BE2C (cell line): ENCODE results near the gene MGLL.

Experiments used
- DNase-seq: peaks from one replicate; pipeline ENCODE4 v3.0.0-alpha.2; 2020
- H3K27me3 ChIP-seq: fragments of 250-450 bp; sonication (Bioruptor Pico); 2 replicates; pipeline ENCODE4 v1.5.1; 2020; ENCODE audit warnings: mild to moderate bottlenecking
- H3K36me3 ChIP-seq: fragments of 250-450 bp; sonication (Bioruptor Pico); 2 replicates; pipeline ENCODE4 v1.5.1; 2020; ENCODE audit warnings: mild to moderate bottlenecking
- H3K4me1 ChIP-seq: fragments of 250-450 bp; sonication (Bioruptor Pico); 2 replicates; pipeline ENCODE4 v1.5.1; 2020
- H3K4me3 ChIP-seq: 2 replicates; pipeline ENCODE4 v1.5.1; 2011; ENCODE audit warnings: low read depth, low read length
- H3K9me3 ChIP-seq: fragments of 250-450 bp; sonication (Bioruptor Pico); 2 replicates; pipeline ENCODE4 v1.5.1; 2020
- TF ChIP-seq, protein P1 (sequence below): IDR thresholded peaks from 2 replicates; pipeline ENCODE4 v1.5.1; 2012; ENCODE audit warnings: mild to moderate bottlenecking, low read depth, low read length

Gene MGLL

DNA sequence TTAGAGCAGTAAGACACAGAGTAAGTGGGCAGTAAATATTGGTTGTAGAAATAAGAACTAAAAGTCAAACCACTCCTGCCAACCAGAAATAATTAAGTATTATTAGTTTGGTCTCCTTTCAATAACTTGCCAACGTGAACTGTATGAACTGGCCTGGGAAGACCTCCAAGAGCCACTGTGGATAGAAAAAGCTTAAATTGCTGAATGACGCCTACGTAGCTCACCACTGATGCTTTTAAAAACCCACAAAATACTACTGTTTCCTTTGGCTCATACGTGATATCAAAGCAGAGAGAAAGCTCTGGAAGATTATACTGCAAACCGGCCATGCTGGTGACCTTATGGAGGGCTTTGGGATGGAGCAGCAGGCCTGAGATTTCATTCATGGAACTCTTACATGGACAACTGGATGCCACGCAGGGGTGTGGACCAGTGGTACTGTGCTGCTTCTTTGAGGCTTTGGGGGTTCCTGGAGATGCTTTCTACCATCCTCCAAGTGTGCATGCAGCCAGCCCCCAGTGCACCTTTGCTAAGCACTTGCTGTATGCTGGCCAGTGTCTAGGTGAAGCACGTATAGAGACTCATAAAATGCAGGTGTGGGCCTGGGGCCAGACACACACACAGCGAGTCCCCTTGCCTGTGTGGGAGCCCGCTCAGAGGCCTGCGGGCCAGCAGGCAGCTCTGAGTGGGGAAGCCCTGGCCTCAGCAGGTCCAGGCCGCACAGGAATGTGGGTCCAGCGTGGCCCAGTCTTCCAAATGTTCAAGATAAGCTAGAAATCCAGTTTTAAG lies 82.8 kb downstream of the MGLL start:
- no peaks in the 10 kb centered on the region for H3K4me1 ChIP-seq
- no peaks in the 10 kb centered on the region for H3K36me3 ChIP-seq
- no peak for DNase-seq
- no peaks in the 10 kb centered on the region for H3K27me3 ChIP-seq
- H3K9me3 ChIP-seq, result no peaks in the 10 kb centered on the region
- no peak overlapping the region for H3K4me3 ChIP-seq
- TF ChIP-seq, protein P1, sequence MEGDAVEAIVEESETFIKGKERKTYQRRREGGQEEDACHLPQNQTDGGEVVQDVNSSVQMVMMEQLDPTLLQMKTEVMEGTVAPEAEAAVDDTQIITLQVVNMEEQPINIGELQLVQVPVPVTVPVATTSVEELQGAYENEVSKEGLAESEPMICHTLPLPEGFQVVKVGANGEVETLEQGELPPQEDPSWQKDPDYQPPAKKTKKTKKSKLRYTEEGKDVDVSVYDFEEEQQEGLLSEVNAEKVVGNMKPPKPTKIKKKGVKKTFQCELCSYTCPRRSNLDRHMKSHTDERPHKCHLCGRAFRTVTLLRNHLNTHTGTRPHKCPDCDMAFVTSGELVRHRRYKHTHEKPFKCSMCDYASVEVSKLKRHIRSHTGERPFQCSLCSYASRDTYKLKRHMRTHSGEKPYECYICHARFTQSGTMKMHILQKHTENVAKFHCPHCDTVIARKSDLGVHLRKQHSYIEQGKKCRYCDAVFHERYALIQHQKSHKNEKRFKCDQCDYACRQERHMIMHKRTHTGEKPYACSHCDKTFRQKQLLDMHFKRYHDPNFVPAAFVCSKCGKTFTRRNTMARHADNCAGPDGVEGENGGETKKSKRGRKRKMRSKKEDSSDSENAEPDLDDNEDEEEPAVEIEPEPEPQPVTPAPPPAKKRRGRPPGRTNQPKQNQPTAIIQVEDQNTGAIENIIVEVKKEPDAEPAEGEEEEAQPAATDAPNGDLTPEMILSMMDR, result no peak

DNA sequence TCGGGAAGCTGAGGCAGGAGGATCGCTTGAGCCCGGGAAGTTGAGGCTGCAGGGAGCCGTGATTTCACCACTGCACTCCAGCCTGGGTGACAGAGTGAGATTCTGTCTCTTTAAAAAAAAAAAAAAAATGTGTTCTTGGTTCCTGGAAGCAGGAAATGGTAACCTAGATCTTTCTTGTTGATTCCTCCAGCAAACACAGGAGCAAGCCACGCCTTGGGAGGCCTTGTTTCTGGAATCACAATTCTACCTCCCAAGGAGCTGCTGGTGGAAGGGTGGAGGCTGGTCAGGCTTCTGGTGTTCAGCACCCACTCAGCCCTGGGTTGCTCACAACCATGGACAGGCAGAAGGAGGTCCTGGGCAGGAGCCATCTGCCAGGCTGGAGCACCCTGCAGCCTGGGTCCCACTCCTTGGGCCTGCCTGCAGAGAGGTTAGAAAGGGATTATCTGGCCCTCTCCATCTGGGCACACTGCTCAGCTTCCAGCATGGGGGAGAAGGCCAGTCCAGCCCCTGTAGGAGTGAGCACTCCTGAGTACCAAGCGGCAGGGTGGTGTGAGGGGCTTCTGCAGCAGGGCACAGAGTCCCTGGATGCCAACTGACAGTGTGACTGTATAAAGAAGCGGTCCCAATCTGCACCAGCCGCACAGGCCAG lies 84.0 kb downstream of the MGLL start:
- H3K4me3 ChIP-seq, result no peak overlapping the region
- H3K36me3 ChIP-seq, result no peaks in the 10 kb centered on the region
- TF ChIP-seq, protein P1, result no peak
- no peaks in the 10 kb centered on the region for H3K9me3 ChIP-seq
- no peaks in the 10 kb centered on the region for H3K27me3 ChIP-seq
- no peak for DNase-seq
- H3K4me1 ChIP-seq, result no peaks in the 10 kb centered on the region

DNA sequence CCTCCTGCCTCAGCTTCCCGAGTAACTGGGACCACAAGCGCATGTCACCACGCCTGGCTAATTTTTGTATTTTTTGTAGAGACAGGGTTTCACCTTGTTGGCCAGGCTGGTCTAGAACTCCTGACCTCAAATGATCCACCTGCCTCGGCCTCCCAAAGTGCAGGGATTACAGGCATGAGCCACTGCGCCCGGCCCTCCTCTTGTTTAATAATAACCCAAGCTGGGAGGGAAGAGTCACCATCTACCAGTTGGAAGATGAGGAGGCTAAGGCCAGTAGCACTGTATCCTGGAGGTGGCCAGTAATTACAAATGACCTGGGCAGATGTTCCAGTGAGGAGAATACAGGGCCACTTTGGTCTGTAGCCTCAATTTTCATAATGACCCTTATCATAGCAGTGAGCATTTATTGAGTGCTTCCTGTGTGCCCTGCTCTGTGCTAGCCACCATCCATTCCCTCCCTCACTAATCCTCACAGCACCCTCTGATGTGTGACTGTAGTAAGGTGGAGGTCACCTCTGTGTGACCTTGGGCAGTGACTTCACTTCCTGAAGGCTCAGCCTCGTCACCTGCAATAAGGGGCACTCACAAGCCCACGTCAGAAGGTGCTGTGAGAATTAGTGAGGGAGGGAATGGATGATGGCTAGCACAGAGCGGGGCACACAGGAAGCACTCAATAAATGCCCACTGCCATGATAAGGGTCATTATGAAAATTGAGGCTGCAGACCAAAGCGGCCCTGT lies 85.3 kb downstream of the MGLL start:
- no peaks in the 10 kb centered on the region for H3K27me3 ChIP-seq
- no peaks in the 10 kb centered on the region for H3K36me3 ChIP-seq
- no peaks in the 10 kb centered on the region for H3K4me1 ChIP-seq
- H3K9me3 ChIP-seq, result no peaks in the 10 kb centered on the region
- no peak for DNase-seq
- no peak overlapping the region for H3K4me3 ChIP-seq
- TF ChIP-seq, protein P1, result no peak

DNA sequence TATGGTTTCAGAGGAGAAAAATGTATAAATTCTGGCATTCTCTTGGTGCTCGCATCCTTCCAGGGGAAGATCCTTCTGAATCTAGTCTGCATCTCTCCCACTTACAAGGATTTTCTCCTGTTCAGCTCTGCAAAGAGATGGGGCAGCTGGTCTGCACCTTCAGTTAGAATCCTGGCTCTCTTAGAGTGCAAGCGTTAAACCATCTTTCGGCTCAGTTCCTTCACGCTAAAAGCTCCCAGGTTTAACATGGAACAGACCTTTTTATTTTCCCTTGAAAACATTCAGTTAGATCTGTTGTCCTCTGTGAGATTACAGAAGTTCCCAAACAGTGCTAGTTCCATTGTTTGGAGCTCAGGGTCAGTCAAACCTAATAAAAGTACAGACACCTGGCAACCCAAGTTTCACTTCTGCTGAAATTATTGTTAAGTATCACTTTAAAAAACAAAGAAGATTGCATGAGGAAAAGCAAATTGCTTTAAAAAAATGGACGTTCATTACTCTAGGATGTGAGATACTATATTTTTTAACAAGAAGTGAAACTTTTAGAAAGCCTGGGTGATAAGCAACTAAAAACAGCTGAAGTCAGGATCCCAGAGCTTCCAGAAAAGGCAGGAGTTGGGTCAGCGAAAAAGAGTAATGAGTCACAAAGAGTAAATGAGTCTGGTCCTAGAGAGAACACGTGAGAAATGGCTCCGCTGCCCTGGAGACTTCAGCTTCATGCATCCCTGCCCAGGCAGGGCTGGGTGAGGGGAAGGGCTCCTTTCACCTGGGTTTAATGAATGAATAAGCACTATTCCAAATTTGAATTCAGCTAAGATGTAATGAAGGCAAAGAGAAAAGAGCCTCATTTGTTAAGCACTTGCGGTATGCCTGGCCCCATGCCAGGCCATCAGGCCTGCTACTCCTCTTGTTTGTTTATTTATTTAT lies 86.3 kb downstream of the MGLL start:
- Histone ChIP-seq H3K36me3 (no peaks in the 10 kb centered on the region), H3K27me3 (no peaks in the 10 kb centered on the region), H3K4me3 (no peak overlapping the region), H3K4me1 (no peaks in the 10 kb centered on the region), H3K9me3 (no peaks in the 10 kb centered on the region)
- no peak for DNase-seq
- TF ChIP-seq, protein P1, result no peak

- Histone ChIP-seq H3K27me3 (no peaks in the 10 kb centered on the region), H3K9me3 (no peaks in the 10 kb centered on the region), H3K4me1 (no peaks in the 10 kb centered on the region; the same call in 1 of the 2 replicates), H3K4me3 (no peak overlapping the region), H3K36me3 (no peaks in the 10 kb centered on the region)
- DNase-seq, result no peak
- TF ChIP-seq, protein P1, result no peak
These were observed 87.4 kb downstream of the MGLL start for GRCh38 chr3:127734754-127735473.
